HFF-Myc (cell line): ENCODE results near the gene OPRPN.

ENCODE experiments used
- DNase-seq: peaks from one replicate; pipeline ENCODE4 v3.0.0-alpha.2; 2011; ENCODE audit warnings: low read depth; ENCODE audit errors: extremely low read depth
- H3K4me3 ChIP-seq: replicated peaks from 2 replicates; pipeline ENCODE4 v1.5.1; 2011; ENCODE audit warnings: low read depth, mild to moderate bottlenecking, control low read depth, low read length
- CTCF ChIP-seq: IDR thresholded peaks from 2 replicates; pipeline ENCODE4 v1.5.1; 2012; ENCODE audit warnings: mild to moderate bottlenecking, low read depth, low read length, control low read depth; ENCODE audit errors: missing control alignments

The OPRPN gene

GRCh38 chr4:70402762-70403161 is 5.0 kb downstream of the OPRPN start:
- no peak overlapping the region for H3K4me3 ChIP-seq
- TF ChIP-seq CTCF: no peak
- no peak for DNase-seq

GRCh38 chr4:70405765-70406164 is 8.0 kb downstream of the OPRPN start:
- H3K4me3 ChIP-seq: no peak overlapping the region
- DNase-seq: no peak
- TF ChIP-seq CTCF: no peak

GRCh38 chr4:70425306-70425705 is 27.6 kb downstream of the OPRPN start:
- TF ChIP-seq CTCF: no peak
- DNase-seq: no peak
- H3K4me3 ChIP-seq: no peak overlapping the region

- TF ChIP-seq CTCF: no peak
- no peak for DNase-seq
- H3K4me3 ChIP-seq: no peak overlapping the region
These were observed 29.0 kb downstream of the OPRPN start for GRCh38 chr4:70426789-70427188.

- DNase-seq: no peak
- TF ChIP-seq CTCF: no peak
These were observed 39.5 kb downstream of the OPRPN start for GRCh38 chr4:70437197-70437596.

GRCh38 chr4:70442474-70442873 is 44.7 kb downstream of the OPRPN start:
- TF ChIP-seq CTCF: no peak
- no peak for DNase-seq
- H3K4me3 ChIP-seq: no peak overlapping the region

More at GRCh38 chr4:70437197-70437596, 39.5 kb downstream of the OPRPN start:
- H3K4me3 ChIP-seq: no peak overlapping the region

GRCh38 chr4:70443329-70443728 is 45.6 kb downstream of the OPRPN start:
- H3K4me3 ChIP-seq: no peak overlapping the region
- DNase-seq: no peak
- no peak for TF ChIP-seq CTCF
